IPS-NIHi7 (cell line): ENCODE data around the gene DCDC2.
"Not testable (repeated sequence)": the region's sequence is repeated elsewhere in the genome, so short reads cannot be mapped to it uniquely, and the experiment has no call there.

Experiments
- DNase-seq: peaks from one replicate; pipeline ENCODE4 v3.0.0; 2012; ENCODE audit warnings: mixed read lengths; ENCODE audit errors: extremely low spot score

Gene DCDC2

GRCh38 chr6:24272148-24272547, 85.7 kb downstream of the DCDC2 start:
- DNase-seq: no peak

GRCh38 chr6:24270011-24270410, 87.8 kb downstream of the DCDC2 start:
- no peak for DNase-seq

- not testable (repeated sequence) for DNase-seq
These were observed 99.6 kb downstream of the DCDC2 start for GRCh38 chr6:24258214-24258613.

GRCh38 chr6:24257282-24257681, 100.6 kb downstream of the DCDC2 start:
- peak; percentile 45 for DNase-seq

- DNase-seq: no peak
These were observed 102.2 kb downstream of the DCDC2 start for GRCh38 chr6:24255676-24256075.

GRCh38 chr6:24253360-24253759, 104.5 kb downstream of the DCDC2 start:
- DNase-seq: no peak

GRCh38 chr6:24252280-24252679, 105.6 kb downstream of the DCDC2 start:
- DNase-seq: no peak

- DNase-seq: no peak
These were observed 106.5 kb downstream of the DCDC2 start for GRCh38 chr6:24251339-24251738.

- no peak for DNase-seq
These were observed 107.9 kb downstream of the DCDC2 start for GRCh38 chr6:24249926-24250325.

- no peak for DNase-seq
These were observed 112.6 kb downstream of the DCDC2 start for GRCh38 chr6:24245275-24245674.

GRCh38 chr6:24242924-24243323, 114.9 kb downstream of the DCDC2 start:
- no peak for DNase-seq

- not testable (repeated sequence) for DNase-seq
These were observed 116.1 kb downstream of the DCDC2 start for GRCh38 chr6:24241779-24242178.

- no peak for DNase-seq
These were observed 116.9 kb downstream of the DCDC2 start for GRCh38 chr6:24240943-24241342.

- no peak for DNase-seq
These were observed 117.4 kb downstream of the DCDC2 start for GRCh38 chr6:24240380-24240928.

GRCh38 chr6:24238700-24239099, 119.2 kb downstream of the DCDC2 start:
- no peak for DNase-seq

- not testable (repeated sequence) for DNase-seq
These were observed 121.1 kb downstream of the DCDC2 start for GRCh38 chr6:24236779-24237178.

- no peak for DNase-seq
These were observed 123.9 kb downstream of the DCDC2 start for GRCh38 chr6:24233813-24234442.

GRCh38 chr6:24231438-24231977, 126.4 kb downstream of the DCDC2 start:
- no peak for DNase-seq

GRCh38 chr6:24229696-24230405, 128.0 kb downstream of the DCDC2 start:
- no peak for DNase-seq

- DNase-seq: no peak
These were observed 129.1 kb downstream of the DCDC2 start for GRCh38 chr6:24228681-24229255.

- no peak for DNase-seq
These were observed 129.7 kb downstream of the DCDC2 start for GRCh38 chr6:24228123-24228522.

GRCh38 chr6:24227556-24227955, 130.3 kb downstream of the DCDC2 start:
- DNase-seq: peak; percentile 17

GRCh38 chr6:24226541-24226940, 131.3 kb downstream of the DCDC2 start:
- no peak for DNase-seq
